Endothelial cell of umbilical vein (primary cell): Measurements from ENCODE around the gene GAPDH. TPM values are rescaled to one million over a fixed set of nuclear protein-coding genes. Genes with fewer than 3 reads are reported as not detected.

Source experiments
- BruUV-seq: library from RNA; stranded (reverse); fragments of 400-500 nt; replicated peaks from 2 replicates; lab custom pipeline; 2021; lab: Mats Ljungman, UMichigan
- CTCF ChIA-PET: fragments of 300-600, 350-600 bp; sonication (Branson Sonifier 250); formaldehyde crosslinking; loops from one replicate; lab custom pipeline; 2021; ENCODE audit warnings: antibody characterized with exemption, inconsistent platforms; lab: Charles Lee
- POLR2A ChIA-PET: fragments of 300-600, 350-600 bp; sonication (Branson Sonifier 250); formaldehyde crosslinking; loops from one replicate; lab custom pipeline; 2021; ENCODE audit warnings: antibody characterized with exemption, inconsistent platforms; lab: Charles Lee
- DNase-seq: peaks from one replicate; pipeline ENCODE4 v3.0.0-alpha.2; 2011; ENCODE audit warnings: low read depth, low spot score
- FAIRE-seq: peaks from 2 replicates; lab custom pipeline; 2011; peaks lifted over from hg19 to GRCh38; lab: Jason Lieb, UNC
- H2AFZ ChIP-seq: 2 replicates; pipeline ENCODE4 v1.6.0; 2012; ENCODE audit warnings: low read depth, low read length, control low read depth, inconsistent platforms
- H3K27ac ChIP-seq: 2 replicates; pipeline ENCODE4 v1.5.1; 2011; ENCODE audit warnings: low read depth, mild to moderate bottlenecking, control low read depth, low read length, moderate library complexity; ENCODE audit not compliant: insufficient read depth
- H3K27me3 ChIP-seq, 2 experiments: 2 replicates each; pipeline versions ENCODE4 v1.6.0 to v1.6.1; 2011; ENCODE audit warnings: low read length in 2 of 2, mixed read lengths in 1 of 2; ENCODE audit not compliant: control insufficient read depth in 2 of 2, insufficient read depth in 2 of 2
- H3K36me3 ChIP-seq, 2 experiments: 2 replicates in 1 of 2; 3 replicates in 1 of 2; pipeline ENCODE4 v1.5.1; 2011; ENCODE audit warnings: low read length in 2 of 2, mild to moderate bottlenecking in 1 of 2, moderate library complexity in 1 of 2; ENCODE audit not compliant: control insufficient read depth in 2 of 2, insufficient read depth in 2 of 2; ENCODE audit errors: extremely low read depth in 1 of 2
- H3K4me1 ChIP-seq: 3 replicates; pipeline ENCODE4 v1.5.1; 2011; ENCODE audit warnings: mild to moderate bottlenecking, low read length; ENCODE audit not compliant: control insufficient read depth, insufficient read depth; ENCODE audit errors: extremely low read depth
- H3K4me2 ChIP-seq: 2 replicates; pipeline ENCODE4 v1.6.1; 2011; ENCODE audit warnings: low read length, control low read depth, mixed read lengths; ENCODE audit not compliant: insufficient read depth
- H3K4me3 ChIP-seq, 3 experiments: fragments of 200-600 bp in 1 of 3; sonication (generic), shearing (Covaris generic) in 1 of 3; replicated peaks in 1 of 3; 2 replicates each; pipeline ENCODE4 v1.5.1; 2011 to 2016; ENCODE audit warnings: control low read depth in 3 of 3, low read length in 3 of 3, mild to moderate bottlenecking in 2 of 3, inconsistent platforms in 1 of 3, low read depth in 1 of 3, moderate library complexity in 1 of 3; ENCODE audit not compliant: insufficient read depth in 1 of 3
- H3K79me2 ChIP-seq: 2 replicates; pipeline ENCODE4 v1.6.0; 2012; ENCODE audit warnings: low read length, inconsistent platforms; ENCODE audit not compliant: control insufficient read depth, insufficient read depth
- H3K9ac ChIP-seq: replicated peaks from 2 replicates; pipeline ENCODE3; 2011; ENCODE audit warnings: low read length, control low read depth; ENCODE audit not compliant: insufficient read depth; ENCODE audit errors: extremely low read depth
- H3K9me1 ChIP-seq: replicated peaks from 3 replicates; pipeline ENCODE4 v1.6.0; 2011; ENCODE audit warnings: mild to moderate bottlenecking, low read length; ENCODE audit not compliant: control insufficient read depth, insufficient read depth; ENCODE audit errors: extremely low read depth
- H3K9me3 ChIP-seq: replicated peaks from 2 replicates; pipeline ENCODE4 v1.5.1; 2012; ENCODE audit warnings: low read length, inconsistent platforms; ENCODE audit not compliant: control insufficient read depth, insufficient read depth
- H4K20me1 ChIP-seq: replicated peaks from 2 replicates; pipeline ENCODE3; 2011; ENCODE audit warnings: mild to moderate bottlenecking, low read length; ENCODE audit not compliant: control insufficient read depth, insufficient read depth; ENCODE audit errors: extremely low read depth
- CTCF ChIP-seq, 2 donors: IDR thresholded peaks; 1 replicate in 1 of 2; 2 replicates in 1 of 2; pipeline ENCODE4 v1.5.1; 2011; ENCODE audit warnings: low read length in 2 of 2, mild to moderate bottlenecking in 2 of 2, moderate library complexity in 2 of 2, control low read depth in 1 of 2, inconsistent platforms in 1 of 2, low read depth in 1 of 2; ENCODE audit not compliant: insufficient read depth in 1 of 2; ENCODE audit errors: extremely low read depth in 1 of 2
- EZH2 ChIP-seq: IDR thresholded peaks from 2 replicates; pipeline ENCODE4 v1.6.1; 2012; ENCODE audit warnings: borderline replicate concordance, low read depth, mild to moderate bottlenecking, moderate library complexity, low read length, inconsistent platforms; ENCODE audit not compliant: severe bottlenecking
- FOS ChIP-seq: IDR thresholded peaks from 2 replicates; pipeline ENCODE4 v1.6.1; 2011; ENCODE audit warnings: mild to moderate bottlenecking, low read length, moderate library complexity, borderline replicate concordance; ENCODE audit not compliant: insufficient read depth
- GATA2 ChIP-seq: IDR thresholded peaks from 2 replicates; pipeline ENCODE4 v1.7.0; 2011; ENCODE audit warnings: low read depth, mild to moderate bottlenecking, moderate library complexity, mixed read lengths, low read length; ENCODE audit not compliant: insufficient read length, insufficient read depth
- JUN ChIP-seq: IDR thresholded peaks from 2 replicates; pipeline ENCODE4 v1.6.1; 2011; ENCODE audit warnings: borderline replicate concordance, low read depth; ENCODE audit not compliant: insufficient read length, insufficient read depth
- MAX ChIP-seq: IDR thresholded peaks from 2 replicates; pipeline ENCODE4 v1.6.1; 2011; ENCODE audit not compliant: insufficient read depth, insufficient read length
- MYC ChIP-seq: IDR thresholded peaks from one replicate; pipeline ENCODE4 v1.6.1; 2011; ENCODE audit warnings: mild to moderate bottlenecking, low read depth, low read length
- POLR2A ChIP-seq: IDR thresholded peaks from 2 replicates; pipeline ENCODE4 v1.6.1; 2012; ENCODE audit warnings: low read depth, mild to moderate bottlenecking, control low read depth, low read length
- POLR2AphosphoS5 ChIP-seq: IDR thresholded peaks from 2 replicates; pipeline ENCODE4 v1.6.1; 2012; ENCODE audit warnings: low read depth, mild to moderate bottlenecking, control low read depth, low read length, moderate library complexity; ENCODE audit not compliant: insufficient read depth
- dilution Hi-C: fragments of 300-500 bp; cut with MboI; formaldehyde crosslinking; loops from one replicate; pipeline ENCODE4 v1.15.0; 2019; ENCODE audit warnings: low sequenced_read_pairs; ENCODE audit not compliant: extremely low pct_ligation_motif_present
- intact Hi-C: fragments of 100-400 bp; cut with micrococcal nuclease; formaldehyde crosslinking; loops from one replicate; pipeline ENCODE4 v1.10.0; 2022
- polyA plus RNA-seq, 4 experiments: library from polyadenylated mRNA; depleted of rRNA in 3 of 4; stranded (reverse) in 3 of 4; unstranded in 1 of 4; fragments of >200 nt; gene quantifications; 2 replicates each; pipeline versions ENCODE4 v1.2.1 to v1.2.3, GENCODE V29; 2011 to 2012; ENCODE audit warnings: missing spikeins in 1 of 4
- total RNA-seq: library from RNA; stranded (reverse); gene quantifications from 2 replicates; pipeline ENCODE4 v1.2.3, GENCODE V29; 2021

GAPDH gene
- total and polyA plus RNA-seq, 2 donors (not counting 3 experiments of a cell fraction or from before 2014, with no cell fraction given) = 4,648 to 8,748 TPM

- Histone ChIP-seq H3K27me3 (no peaks in the 10 kb centered on the region), H3K9me3 (no peaks in the 10 kb centered on the region), H3K27ac (peak overlapping the region; percentile 73), H4K20me1 (no peaks in the 10 kb centered on the region), H3K36me3 (peaks cover 22 to 32% of the 10 kb centered on the region in 2 experiments), H2AFZ (no peak overlapping the region), H3K9me1 (no peaks in the 10 kb centered on the region), H3K79me2 (peaks cover 31% of the 10 kb centered on the region), H3K4me1 (peaks cover 36% of the 10 kb centered on the region), H3K4me2 (peak overlapping the region; percentile 60), H3K9ac (peak overlapping the region; percentile 96), H3K4me3 (peak overlapping the region; percentile 68 to 70 (median 68))
- intact Hi-C loops (loop anchor here (1.0 to 2.0 kb wide), 5 partner anchors 20 to 212 kb away; partner anchors contain the start of gene MRPL51), dilution Hi-C loops (no loop called here)
- FAIRE-seq (peak; percentile 94), DNase-seq (peak; percentile 82)
- BruUV-seq = no TSS peak
- TF ChIP-seq JUN (peak; percentile 10), MAX (peak; percentile 64), CTCF (IDR thresholded peaks at IDR 0.05; ENCODE audit: extremely low read depth in 1 of 2, insufficient read depth in 1 of 2, low read depth in 1 of 2, low read length in 2 of 2) (no peak), MYC (no peak), EZH2 (no peak), POLR2AphosphoS5 (peak; percentile 86), GATA2 (no peak), FOS (peak; percentile 64), POLR2A (peak; percentile 29)
- POLR2A ChIA-PET = interaction anchor here (0.7 to 2.4 kb wide), 6 partner anchors 14 to 199 kb away, joined by 5 to 25 read pairs (median 10); partner anchors contain the start of genes MRPL51, VAMP1 and ZNF384
- CTCF ChIA-PET = interaction anchor here (1.1 to 4.5 kb wide), 5 partner anchors 22 to 112 kb away, joined by 3 to 61 read pairs (median 5); partner anchors contain the start of gene VAMP1
These were observed 804 bp downstream of the GAPDH start for GRCh38 chr12:6534945-6535696.
